ENCODE data around the gene CLCN4. TPM values are rescaled to one million over a fixed set of nuclear protein-coding genes. Genes with fewer than 3 reads are reported as not detected.
A peak's percentile ranks its signal among the peaks of the same experiment; 100 is the strongest.

CLCN4 gene
- total RNA-seq, 1 experiment from 2014 or later = 4.3 TPM

- Histone ChIP-seq H3K4me3 (ENCODE audit: insufficient read depth, low read depth, low read length) (no peak overlapping the region), H3K27me3 (ENCODE audit: control insufficient read depth, insufficient read depth, low read length) (no peaks in the 10 kb centered on the region), H3K36me3 (replicated peaks; ENCODE audit: control insufficient read depth, insufficient read depth, low read length) (no peaks in the 10 kb centered on the region)
- DNase-seq = no peak
Observed at GRCh38 chrX:10166731-10167151, 10.0 kb downstream of the CLCN4 start.

- no peak overlapping the region for H3K4me3 ChIP-seq (ENCODE audit: insufficient read depth, low read depth, low read length)
- H3K36me3 ChIP-seq (replicated peaks; ENCODE audit: control insufficient read depth, insufficient read depth, low read length) = no peaks in the 10 kb centered on the region
- no peaks in the 10 kb centered on the region for H3K27me3 ChIP-seq (ENCODE audit: control insufficient read depth, insufficient read depth, low read length)
- no peak for DNase-seq
Observed at GRCh38 chrX:10167573-10167972, 10.8 kb downstream of the CLCN4 start.

GRCh38 chrX:10168226-10168625, 11.5 kb downstream of the CLCN4 start:
- Histone ChIP-seq H3K4me3 (ENCODE audit: insufficient read depth, low read depth, low read length) (no peak overlapping the region), H3K36me3 (replicated peaks; ENCODE audit: control insufficient read depth, insufficient read depth, low read length) (no peaks in the 10 kb centered on the region), H3K27me3 (ENCODE audit: control insufficient read depth, insufficient read depth, low read length) (no peaks in the 10 kb centered on the region)
- DNase-seq = no peak

- H3K4me3 ChIP-seq (ENCODE audit: insufficient read depth, low read depth, low read length) = no peak overlapping the region
- H3K27me3 ChIP-seq (ENCODE audit: control insufficient read depth, insufficient read depth, low read length) = no peaks in the 10 kb centered on the region
- no peak for DNase-seq
- H3K36me3 ChIP-seq (replicated peaks; ENCODE audit: control insufficient read depth, insufficient read depth, low read length) = no peaks in the 10 kb centered on the region
Observed at GRCh38 chrX:10169175-10169574, 12.4 kb downstream of the CLCN4 start.

DNA sequence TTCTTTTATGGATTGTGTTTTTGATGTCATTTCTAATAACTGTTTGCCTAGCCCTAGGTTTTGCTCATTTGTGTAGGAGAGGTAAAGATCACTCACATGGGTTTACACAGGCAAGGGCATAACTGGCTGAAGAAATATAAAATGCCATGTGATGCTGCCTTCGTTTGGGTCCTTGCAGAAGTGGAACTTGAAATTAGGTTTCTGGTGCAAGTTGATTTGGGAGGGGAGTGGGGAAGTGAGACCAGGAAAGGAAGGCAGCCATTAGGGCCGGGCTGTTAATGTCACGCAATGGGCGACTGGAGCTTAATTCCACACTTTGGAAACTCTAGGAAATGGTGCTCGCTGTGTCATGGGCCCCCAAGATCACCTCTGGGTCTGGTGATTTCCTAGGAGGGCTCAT, 14.5 kb downstream of the CLCN4 start:
- DNase-seq = no peak
- no peaks in the 10 kb centered on the region for H3K36me3 ChIP-seq (replicated peaks; ENCODE audit: control insufficient read depth, insufficient read depth, low read length)
- H3K27me3 ChIP-seq (ENCODE audit: control insufficient read depth, insufficient read depth, low read length) = no peaks in the 10 kb centered on the region
- no peak overlapping the region for H3K4me3 ChIP-seq (ENCODE audit: insufficient read depth, low read depth, low read length)

GRCh38 chrX:10172877-10173276, 16.1 kb downstream of the CLCN4 start:
- H3K36me3 ChIP-seq (replicated peaks; ENCODE audit: control insufficient read depth, insufficient read depth, low read length) = no peaks in the 10 kb centered on the region
- peak; percentile 71 for DNase-seq
- peak overlapping the region; percentile 34 for H3K4me3 ChIP-seq (ENCODE audit: insufficient read depth, low read depth, low read length)
- no peaks in the 10 kb centered on the region for H3K27me3 ChIP-seq (ENCODE audit: control insufficient read depth, insufficient read depth, low read length)

DNA sequence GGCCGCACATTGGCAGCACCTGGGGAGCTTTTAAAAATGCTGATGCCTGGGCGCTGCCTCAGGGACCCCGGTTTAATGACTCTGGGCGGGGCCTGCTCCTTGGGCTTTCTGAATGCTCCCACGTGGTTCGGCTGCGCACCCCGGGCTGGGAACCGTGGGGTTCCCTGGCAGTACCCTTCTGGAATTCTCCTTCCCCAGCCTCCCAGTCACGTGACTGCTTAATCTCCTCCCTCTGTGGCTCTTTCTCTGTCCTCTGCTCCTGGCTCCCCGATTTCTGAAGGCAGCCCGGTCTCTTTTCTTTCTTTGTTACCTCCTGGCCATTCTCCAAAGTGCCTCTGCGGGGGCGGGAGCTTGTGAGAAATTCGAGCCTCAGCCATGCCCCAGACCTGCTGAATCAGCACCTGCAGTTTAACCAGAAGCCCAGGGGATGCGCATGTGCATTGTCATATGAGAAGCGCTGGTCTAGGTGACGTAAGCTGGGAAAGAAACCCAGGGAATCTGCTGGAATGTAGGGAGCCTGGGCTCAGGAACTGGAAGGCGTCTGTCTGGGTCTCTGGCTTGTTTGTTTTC, 16.6 kb downstream of the CLCN4 start:
- Histone ChIP-seq H3K27me3 (ENCODE audit: control insufficient read depth, insufficient read depth, low read length) (no peaks in the 10 kb centered on the region), H3K36me3 (replicated peaks; ENCODE audit: control insufficient read depth, insufficient read depth, low read length) (no peaks in the 10 kb centered on the region), H3K4me3 (ENCODE audit: insufficient read depth, low read depth, low read length) (peak overlapping the region; percentile 34)
- DNase-seq = peak; percentile 91

DNA sequence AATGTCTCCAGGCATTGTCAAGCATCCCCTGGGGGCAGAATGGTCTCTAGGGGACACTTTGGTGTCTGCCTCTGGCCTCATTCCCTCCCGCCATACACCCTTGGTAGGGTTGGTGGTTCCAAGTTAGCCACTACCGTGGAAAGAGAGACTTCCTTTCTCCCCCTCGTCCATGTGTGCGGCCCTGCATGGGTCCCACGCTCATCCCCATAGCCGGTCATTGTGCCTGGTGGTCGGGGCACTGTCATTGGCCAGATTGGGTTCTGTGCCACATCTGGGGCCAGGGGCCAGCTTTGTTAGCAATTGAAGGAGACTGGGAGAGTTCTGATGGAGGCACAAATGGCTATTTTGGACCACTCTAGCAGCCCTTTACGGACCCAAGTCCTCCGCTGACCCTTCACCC, 17.3 kb downstream of the CLCN4 start:
- H3K27me3 ChIP-seq (ENCODE audit: control insufficient read depth, insufficient read depth, low read length) = no peaks in the 10 kb centered on the region
- H3K4me3 ChIP-seq (ENCODE audit: insufficient read depth, low read depth, low read length) = no peak overlapping the region
- H3K36me3 ChIP-seq (replicated peaks; ENCODE audit: control insufficient read depth, insufficient read depth, low read length) = no peaks in the 10 kb centered on the region
- DNase-seq = no peak

DNA sequence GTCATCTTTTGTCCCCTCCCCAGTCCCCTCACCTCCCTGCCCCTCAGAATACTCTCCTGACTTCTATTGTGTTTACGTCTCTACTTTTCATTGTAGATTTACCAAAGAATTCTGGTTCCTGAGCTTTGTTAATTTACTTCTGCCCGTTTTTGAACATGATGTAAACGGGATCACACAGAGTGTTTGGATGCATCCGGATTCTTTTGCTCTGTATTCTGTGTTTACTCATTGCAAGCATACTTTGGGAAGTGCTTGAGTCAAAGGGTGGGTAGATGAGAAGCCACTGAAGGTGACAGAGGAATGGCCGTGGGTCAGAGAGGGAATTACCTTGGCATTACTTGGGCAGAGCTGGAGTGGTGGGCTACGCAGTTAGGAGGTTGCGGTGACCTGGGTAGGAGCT, 18.0 kb downstream of the CLCN4 start:
- no peaks in the 10 kb centered on the region for H3K36me3 ChIP-seq (replicated peaks; ENCODE audit: control insufficient read depth, insufficient read depth, low read length)
- no peak for DNase-seq
- no peaks in the 10 kb centered on the region for H3K27me3 ChIP-seq (ENCODE audit: control insufficient read depth, insufficient read depth, low read length)
- no peak overlapping the region for H3K4me3 ChIP-seq (ENCODE audit: insufficient read depth, low read depth, low read length)

- no peaks in the 10 kb centered on the region for H3K27me3 ChIP-seq (ENCODE audit: control insufficient read depth, insufficient read depth, low read length)
- no peak for DNase-seq
- H3K4me3 ChIP-seq (ENCODE audit: insufficient read depth, low read depth, low read length) = no peak overlapping the region
- H3K36me3 ChIP-seq (replicated peaks; ENCODE audit: control insufficient read depth, insufficient read depth, low read length) = no peaks in the 10 kb centered on the region
Observed at GRCh38 chrX:10175319-10175871, 18.6 kb downstream of the CLCN4 start.

- no peaks in the 10 kb centered on the region for H3K27me3 ChIP-seq (ENCODE audit: control insufficient read depth, insufficient read depth, low read length)
- no peak overlapping the region for H3K4me3 ChIP-seq (ENCODE audit: insufficient read depth, low read depth, low read length)
- no peaks in the 10 kb centered on the region for H3K36me3 ChIP-seq (replicated peaks; ENCODE audit: control insufficient read depth, insufficient read depth, low read length)
- DNase-seq = no peak
Observed at GRCh38 chrX:10176121-10177003, 19.6 kb downstream of the CLCN4 start.

DNA sequence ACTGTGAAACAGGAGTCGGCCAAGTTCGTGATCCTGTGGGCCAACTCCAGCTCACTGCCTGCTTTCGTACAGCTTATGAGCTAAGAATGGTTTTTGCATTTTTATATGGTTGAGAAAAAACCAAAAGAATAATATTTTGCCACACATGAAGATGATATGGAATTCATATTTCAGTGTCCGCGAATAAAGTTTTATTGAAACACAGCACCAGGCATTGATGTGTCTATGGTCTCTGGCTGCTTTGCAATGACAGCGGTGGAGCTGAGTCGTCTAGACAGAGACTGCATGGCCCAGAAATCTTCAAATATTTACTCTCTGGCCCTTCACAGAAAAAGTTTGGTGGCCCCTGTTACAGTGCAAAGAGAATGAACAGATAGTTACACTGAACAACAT, 20.2 kb downstream of the CLCN4 start:
- Histone ChIP-seq H3K4me3 (ENCODE audit: insufficient read depth, low read depth, low read length) (no peak overlapping the region), H3K27me3 (ENCODE audit: control insufficient read depth, insufficient read depth, low read length) (no peaks in the 10 kb centered on the region), H3K36me3 (replicated peaks; ENCODE audit: control insufficient read depth, insufficient read depth, low read length) (no peaks in the 10 kb centered on the region)
- no peak for DNase-seq

- H3K36me3 ChIP-seq (replicated peaks; ENCODE audit: control insufficient read depth, insufficient read depth, low read length) = no peaks in the 10 kb centered on the region
- DNase-seq = no peak
- no peak overlapping the region for H3K4me3 ChIP-seq (ENCODE audit: insufficient read depth, low read depth, low read length)
- H3K27me3 ChIP-seq (ENCODE audit: control insufficient read depth, insufficient read depth, low read length) = no peaks in the 10 kb centered on the region
Observed at GRCh38 chrX:10177601-10178000, 20.8 kb downstream of the CLCN4 start.

DNA sequence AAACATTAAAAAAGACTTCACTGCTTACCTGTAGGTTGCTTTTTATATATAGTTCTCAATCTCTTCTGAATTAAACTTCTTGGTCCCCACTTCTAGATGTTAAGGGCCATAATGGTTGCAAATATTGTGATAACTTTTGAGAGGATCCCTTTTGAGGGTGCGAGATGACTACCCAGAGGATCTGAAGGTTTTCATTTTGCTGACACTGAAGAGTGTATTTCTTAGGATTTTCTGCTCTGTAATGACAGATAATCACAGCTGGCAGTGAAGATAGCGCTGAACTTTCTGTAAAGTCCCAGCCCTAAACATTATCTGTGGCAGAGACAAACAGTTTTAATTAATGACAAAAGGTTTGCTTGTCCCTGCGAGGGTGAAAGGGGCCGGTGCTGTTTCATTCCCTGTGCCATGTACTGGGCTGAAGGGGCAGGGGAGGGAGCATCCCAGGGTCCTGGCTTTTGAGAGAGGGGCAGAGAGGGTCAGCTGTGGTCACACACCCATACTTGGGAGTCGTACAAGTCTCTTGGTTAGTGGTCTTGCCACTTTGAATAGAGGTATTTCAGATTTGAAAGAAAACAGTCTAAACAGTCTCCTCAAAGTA, 22.2 kb downstream of the CLCN4 start:
- DNase-seq = peak; percentile 8

DNA sequence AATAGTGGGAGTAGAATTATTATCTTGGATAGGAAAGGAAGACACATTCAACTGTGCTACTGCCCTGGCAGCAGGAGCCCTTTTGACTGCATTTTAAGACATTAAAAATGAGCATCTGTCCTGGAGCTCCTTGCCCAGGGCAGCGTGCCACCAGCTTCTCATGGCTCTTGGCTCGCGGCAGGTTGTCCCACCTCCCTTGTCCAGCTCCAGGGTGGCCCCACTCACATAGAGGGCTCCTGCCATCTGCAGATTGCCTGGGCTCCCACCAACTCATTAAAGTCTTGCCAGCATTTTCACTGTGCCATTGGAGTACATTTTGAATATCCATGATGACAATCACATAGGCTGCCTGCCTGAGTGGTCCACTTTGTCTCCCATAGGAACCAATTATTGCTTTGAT, 27.0 kb downstream of the CLCN4 start:
- no peaks in the 10 kb centered on the region for H3K27me3 ChIP-seq (ENCODE audit: control insufficient read depth, insufficient read depth, low read length)
- DNase-seq = no peak
- H3K4me3 ChIP-seq (ENCODE audit: insufficient read depth, low read depth, low read length) = no peak overlapping the region
- no peaks in the 10 kb centered on the region for H3K36me3 ChIP-seq (replicated peaks; ENCODE audit: control insufficient read depth, insufficient read depth, low read length)

More for the DNA sequence above, 22.2 kb downstream of the CLCN4 start:
- H3K36me3 ChIP-seq (replicated peaks; ENCODE audit: control insufficient read depth, insufficient read depth, low read length) = no peaks in the 10 kb centered on the region
- H3K27me3 ChIP-seq (ENCODE audit: control insufficient read depth, insufficient read depth, low read length) = no peaks in the 10 kb centered on the region
- H3K4me3 ChIP-seq (ENCODE audit: insufficient read depth, low read depth, low read length) = no peak overlapping the region

All from H7 (cell line).